ENCODE results near the gene MCF2L.

The MCF2L gene

GRCh38 chr13:112947796-112948195, 21.2 kb upstream of the MCF2L start:
- Histone ChIP-seq H3K27ac (ENCODE audit: low read length, poor library complexity, severe bottlenecking) (no peak overlapping the region), H3K18ac (ENCODE audit: low read depth in 1 of 2, low read length in 2 of 2) (no peak overlapping the region), H4K91ac (ENCODE audit: low read length) (no peak overlapping the region), H2BK120ac (ENCODE audit: low read depth, low read length) (no peak overlapping the region), H2AK5ac (ENCODE audit: low read length, severe bottlenecking) (no peak overlapping the region), H3K27me3 (ENCODE audit: control insufficient read depth in 1 of 2, insufficient read depth in 1 of 2, low read length in 2 of 2) (peaks cover 41 to 84% of the 10 kb centered on the region in 2 experiments), H3K4ac (ENCODE audit: low read depth in 1 of 2, low read length in 2 of 2) (no peak overlapping the region), H3K4me1 (ENCODE audit: control insufficient read depth, insufficient read depth, low read depth, low read length) (peaks cover 12% of the 10 kb centered on the region), H3K4me3 (ENCODE audit: insufficient read depth in 1 of 2, low read depth in 1 of 2, low read length in 2 of 2) (no peak overlapping the region), H2BK12ac (ENCODE audit: low read length in 2 of 2) (no peak overlapping the region), H2BK5ac (ENCODE audit: low read depth, low read length, poor library complexity, severe bottlenecking) (no peak overlapping the region), H3K9me3 (ENCODE audit: control insufficient read depth, low read length) (no peaks in the 10 kb centered on the region), H3K14ac (ENCODE audit: low read length in 2 of 2) (no peak overlapping the region), H3K79me1 (replicated peaks; ENCODE audit: low read length, poor library complexity, severe bottlenecking) (no peaks in the 10 kb centered on the region), H3K36me3 (ENCODE audit: control insufficient read depth in 1 of 2, insufficient read depth in 2 of 2, low read depth in 1 of 2, low read length in 2 of 2) (no peaks in the 10 kb centered on the region), H3K23ac (ENCODE audit: low read length in 2 of 2) (no peak overlapping the region), H3K9ac (ENCODE audit: low read length) (no peak overlapping the region), H4K8ac (ENCODE audit: low read length) (no peak overlapping the region), H2BK15ac (ENCODE audit: low read depth, poor library complexity, severe bottlenecking) (no peak overlapping the region), H3K4me2 (ENCODE audit: low read length, poor library complexity, severe bottlenecking) (no peak overlapping the region), H2AFZ (ENCODE audit: low read depth, low read length) (no peak overlapping the region)
- DNase-seq = no peak
- 84% methylated on average over 4 of the region's 4 CpGs for WGBS

- Histone ChIP-seq H3K79me1 (replicated peaks; ENCODE audit: low read length, poor library complexity, severe bottlenecking) (no peaks in the 10 kb centered on the region), H2BK15ac (ENCODE audit: low read depth, poor library complexity, severe bottlenecking) (no peak overlapping the region), H3K4ac (ENCODE audit: low read depth in 1 of 2, low read length in 2 of 2) (no peak overlapping the region), H2AFZ (ENCODE audit: low read depth, low read length) (no peak overlapping the region), H3K4me2 (ENCODE audit: low read length, poor library complexity, severe bottlenecking) (no peak overlapping the region), H4K91ac (ENCODE audit: low read length) (no peak overlapping the region), H3K23ac (ENCODE audit: low read length in 2 of 2) (no peak overlapping the region), H3K9ac (ENCODE audit: low read length) (no peak overlapping the region), H3K27me3 (ENCODE audit: control insufficient read depth in 1 of 2, insufficient read depth in 1 of 2, low read length in 2 of 2) (peaks cover 65 to 92% of the 10 kb centered on the region in 2 experiments), H2AK5ac (ENCODE audit: low read length, severe bottlenecking) (no peak overlapping the region), H3K14ac (ENCODE audit: low read length in 2 of 2) (no peak overlapping the region), H3K27ac (ENCODE audit: low read length, poor library complexity, severe bottlenecking) (no peak overlapping the region), H3K36me3 (ENCODE audit: control insufficient read depth in 1 of 2, insufficient read depth in 2 of 2, low read depth in 1 of 2, low read length in 2 of 2) (no peaks in the 10 kb centered on the region), H2BK5ac (ENCODE audit: low read depth, low read length, poor library complexity, severe bottlenecking) (no peak overlapping the region), H2BK120ac (ENCODE audit: low read depth, low read length) (no peak overlapping the region), H4K8ac (ENCODE audit: low read length) (no peak overlapping the region), H3K4me3 (ENCODE audit: insufficient read depth in 1 of 2, low read depth in 1 of 2, low read length in 2 of 2) (no peak overlapping the region), H3K18ac (ENCODE audit: low read depth in 1 of 2, low read length in 2 of 2) (no peak overlapping the region), H2BK12ac (ENCODE audit: low read length in 2 of 2) (no peak overlapping the region), H3K9me3 (ENCODE audit: control insufficient read depth, low read length) (no peaks in the 10 kb centered on the region), H3K4me1 (ENCODE audit: control insufficient read depth, insufficient read depth, low read depth, low read length) (peaks cover 3% of the 10 kb centered on the region)
- WGBS = 96% methylated on average over 5 of the region's 9 CpGs
- no peak for DNase-seq
Measured at GRCh38 chr13:112951674-112952371, 17.2 kb upstream of the MCF2L start.

- Histone ChIP-seq H2BK5ac (ENCODE audit: low read depth, low read length, poor library complexity, severe bottlenecking) (no peak overlapping the region), H3K79me1 (replicated peaks; ENCODE audit: low read length, poor library complexity, severe bottlenecking) (no peaks in the 10 kb centered on the region), H3K14ac (ENCODE audit: low read length in 2 of 2) (no peak overlapping the region), H2AFZ (ENCODE audit: low read depth, low read length) (no peak overlapping the region), H3K18ac (ENCODE audit: low read depth in 1 of 2, low read length in 2 of 2) (no peak overlapping the region), H3K9me3 (ENCODE audit: control insufficient read depth, low read length) (no peaks in the 10 kb centered on the region), H2BK15ac (ENCODE audit: low read depth, poor library complexity, severe bottlenecking) (no peak overlapping the region), H4K8ac (ENCODE audit: low read length) (no peak overlapping the region), H3K9ac (ENCODE audit: low read length) (no peak overlapping the region), H2AK5ac (ENCODE audit: low read length, severe bottlenecking) (no peak overlapping the region), H2BK120ac (ENCODE audit: low read depth, low read length) (no peak overlapping the region), H3K4ac (ENCODE audit: low read depth in 1 of 2, low read length in 2 of 2) (no peak overlapping the region), H3K4me1 (ENCODE audit: control insufficient read depth, insufficient read depth, low read depth, low read length) (peaks cover 7% of the 10 kb centered on the region), H3K4me2 (ENCODE audit: low read length, poor library complexity, severe bottlenecking) (no peak overlapping the region), H3K27me3 (ENCODE audit: control insufficient read depth in 1 of 2, insufficient read depth in 1 of 2, low read length in 2 of 2) (peaks cover 63 to 92% of the 10 kb centered on the region in 2 experiments), H3K4me3 (ENCODE audit: insufficient read depth in 1 of 2, low read depth in 1 of 2, low read length in 2 of 2) (no peak overlapping the region), H2BK12ac (ENCODE audit: low read length in 2 of 2) (no peak overlapping the region), H3K23ac (ENCODE audit: low read length in 2 of 2) (no peak overlapping the region), H3K27ac (ENCODE audit: low read length, poor library complexity, severe bottlenecking) (no peak overlapping the region), H4K91ac (ENCODE audit: low read length) (no peak overlapping the region), H3K36me3 (ENCODE audit: control insufficient read depth in 1 of 2, insufficient read depth in 2 of 2, low read depth in 1 of 2, low read length in 2 of 2) (no peaks in the 10 kb centered on the region)
- 70% methylated on average over 17 of the region's 17 CpGs for WGBS
- no peak for DNase-seq
Measured at GRCh38 chr13:112952759-112953551, 16.1 kb upstream of the MCF2L start.

Measured in mesenchymal stem cell (in vitro differentiated cells and primary cell).